Urothelium cell line (cell line): ENCODE measurements around the gene GSTM5.
"Not testable (repeated sequence)": the region's sequence is repeated elsewhere in the genome, so short reads cannot be mapped to it uniquely, and the experiment has no call there.

Source experiments
- DNase-seq: peaks from one replicate; pipeline ENCODE4 v3.0.0; 2011; ENCODE audit warnings: low spot score, mixed read lengths
- FAIRE-seq: peaks from 2 replicates; lab custom pipeline; 2011; peaks lifted over from hg19 to GRCh38; lab: Jason Lieb, UNC

The GSTM5 gene

GRCh38 chr1:109711593-109712320 lies at the start of gene GSTM5:
Gene GSTM5 (plus strand): TSS chr1:109712251. CDS start chr1:109712313, 62 bp downstream.
- not testable (repeated sequence) for FAIRE-seq

DNA sequence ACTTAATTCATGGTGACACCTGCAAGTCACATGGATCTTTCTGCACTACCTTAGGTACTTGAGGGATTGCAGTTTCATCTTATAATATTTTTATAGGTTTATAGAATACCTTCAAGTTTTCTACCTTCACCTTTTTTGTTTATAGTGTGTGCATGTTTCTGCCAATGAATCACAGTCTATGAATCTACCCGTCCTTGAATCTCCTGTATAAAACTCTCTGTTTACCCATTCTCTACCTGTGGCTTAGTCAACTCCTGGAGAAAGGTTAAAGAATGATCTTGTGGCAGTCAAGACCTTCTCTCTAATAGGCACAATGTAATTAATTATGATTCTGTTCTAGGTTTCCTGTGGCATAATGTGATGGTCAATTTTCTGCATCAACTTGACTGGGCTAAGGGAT lies 47.4 kb upstream of the GSTM5 start:
- DNase-seq: no peak
- FAIRE-seq: no peak

More at GRCh38 chr1:109711593-109712320, at the start of gene GSTM5:
- not testable (repeated sequence) for DNase-seq

GRCh38 chr1:109667452-109668122 lies 44.5 kb upstream of the GSTM5 start, which contains the start of gene GSTM2:
Gene GSTM2 (plus strand): TSS chr1:109668057. CDS start chr1:109668116, 59 bp downstream.
- FAIRE-seq (no peak), DNase-seq (no peak)

GRCh38 chr1:109668123-109668775 lies 43.8 kb upstream of the GSTM5 start:
- DNase-seq: no peak
- FAIRE-seq: no peak

GRCh38 chr1:109669246-109669948 lies 42.7 kb upstream of the GSTM5 start:
- FAIRE-seq (no peak), DNase-seq (no peak)

DNA sequence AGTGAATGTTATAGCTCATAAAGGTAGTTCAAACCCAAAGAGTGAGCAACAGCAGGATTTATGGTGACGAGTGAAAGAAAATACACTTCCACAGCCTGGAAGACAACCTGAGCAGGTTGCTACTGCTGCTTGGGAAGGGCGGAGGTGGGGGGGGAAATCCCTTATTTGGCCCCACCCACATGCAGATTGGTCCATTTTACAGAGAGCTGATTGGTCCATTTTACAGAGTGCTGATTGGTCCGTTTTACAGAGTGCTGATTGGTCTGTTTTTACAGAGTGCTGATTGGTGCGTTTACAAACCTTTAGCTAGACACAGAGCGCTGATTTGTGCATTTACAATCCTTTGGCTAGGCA lies 42.1 kb upstream of the GSTM5 start:
- not testable (repeated sequence) for FAIRE-seq, DNase-seq

DNA sequence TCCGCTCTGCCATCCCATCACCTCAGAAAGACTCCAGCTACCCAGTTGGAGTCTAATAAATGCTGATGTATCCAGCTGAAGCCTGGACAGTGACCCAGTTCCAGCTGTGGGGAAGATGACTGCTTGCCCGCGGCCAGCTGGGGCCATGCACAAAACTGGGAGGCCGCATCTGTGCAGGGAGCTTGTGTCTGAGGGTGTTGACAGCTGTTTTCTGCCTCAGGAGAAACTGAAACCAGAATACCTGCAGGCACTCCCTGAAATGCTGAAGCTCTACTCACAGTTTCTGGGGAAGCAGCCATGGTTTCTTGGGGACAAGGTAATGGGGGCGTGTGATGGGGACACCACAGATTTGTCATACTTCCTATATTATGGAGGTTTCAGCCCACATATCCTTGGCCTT lies 41.0 kb upstream of the GSTM5 start:
- no peak for FAIRE-seq

GRCh38 chr1:109673861-109674260 lies 38.2 kb upstream of the GSTM5 start:
- DNase-seq, FAIRE-seq: not testable (repeated sequence)

More for the DNA sequence above, 41.0 kb upstream of the GSTM5 start:
- DNase-seq: no peak

DNA sequence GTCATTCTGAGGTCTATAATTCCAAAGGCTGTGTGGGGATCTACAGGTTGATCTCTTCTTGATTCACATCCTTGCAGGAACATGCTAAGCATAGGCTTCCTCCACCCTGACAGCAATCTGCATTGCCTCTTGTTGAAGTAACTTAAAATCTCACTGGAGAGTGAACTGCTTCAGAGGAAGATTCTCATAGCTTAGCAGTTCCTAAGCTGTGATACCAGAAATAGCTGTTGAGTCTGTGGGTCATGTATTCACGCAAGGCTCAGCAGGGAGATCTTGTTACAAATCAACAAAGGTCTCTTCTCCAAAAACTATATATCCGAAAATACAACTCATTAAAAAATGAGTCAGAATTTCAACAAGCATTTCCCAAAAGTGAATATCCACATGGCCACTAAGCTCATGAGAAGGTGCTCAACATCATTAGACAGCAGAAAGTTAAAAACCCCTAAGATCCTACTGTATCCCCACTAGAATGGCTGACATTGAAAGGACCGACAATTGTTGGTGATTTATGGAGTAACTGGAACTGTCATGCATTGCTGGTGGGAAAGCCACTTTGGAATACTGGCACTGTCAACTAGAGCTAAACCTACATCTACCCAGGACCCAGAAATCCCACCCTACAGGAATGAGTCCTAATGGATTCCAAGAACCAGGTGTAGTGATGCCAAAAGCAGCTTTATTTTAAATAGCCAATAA lies 35.2 kb upstream of the GSTM5 start:
- not testable (repeated sequence) for DNase-seq, FAIRE-seq

DNA sequence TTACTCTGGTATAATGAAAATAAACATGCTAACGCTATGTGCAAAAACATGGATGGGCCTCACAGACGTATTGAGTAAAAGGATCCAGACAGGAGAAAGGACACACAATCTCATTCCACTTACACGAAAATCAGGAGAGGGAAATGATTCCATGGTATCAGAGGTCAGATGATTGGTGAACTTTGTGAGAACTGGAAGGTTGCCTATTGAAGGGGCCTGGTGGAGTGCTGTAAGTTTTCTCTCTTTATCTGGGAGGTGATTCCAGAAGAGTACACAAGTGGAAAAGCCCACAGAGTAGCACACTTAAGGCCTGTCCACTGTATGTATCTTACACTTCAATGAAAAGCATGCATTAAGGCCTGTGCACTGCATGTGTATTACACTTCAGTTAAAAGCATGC lies 34.6 kb upstream of the GSTM5 start:
- DNase-seq: no peak
- FAIRE-seq: no peak

GRCh38 chr1:109678637-109679036 lies 33.4 kb upstream of the GSTM5 start:
- DNase-seq, FAIRE-seq: not testable (repeated sequence)

DNA sequence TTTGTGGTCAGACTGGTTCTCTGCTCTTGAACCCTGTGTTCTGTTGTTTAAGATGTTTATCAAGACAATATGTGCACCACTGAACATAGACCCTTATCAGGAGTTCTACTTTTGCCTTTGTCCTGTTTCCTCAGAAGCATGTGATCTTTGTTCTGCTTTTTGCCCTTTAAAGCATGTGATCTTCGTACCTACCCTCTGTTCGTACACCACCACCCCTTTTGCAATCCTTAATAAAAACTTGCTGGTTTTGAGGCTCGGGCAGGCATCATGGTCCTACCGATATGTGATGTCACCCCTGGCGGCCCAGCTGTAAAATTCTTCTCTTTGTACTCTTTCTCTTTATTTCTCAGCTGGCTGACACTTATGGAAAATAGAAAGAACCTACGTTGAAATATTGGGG lies 27.3 kb upstream of the GSTM5 start:
- not testable (repeated sequence) for FAIRE-seq, DNase-seq

GRCh38 chr1:109685399-109685798 lies 26.7 kb upstream of the GSTM5 start:
- FAIRE-seq: peak; percentile 63
- DNase-seq: not testable (repeated sequence)

DNA sequence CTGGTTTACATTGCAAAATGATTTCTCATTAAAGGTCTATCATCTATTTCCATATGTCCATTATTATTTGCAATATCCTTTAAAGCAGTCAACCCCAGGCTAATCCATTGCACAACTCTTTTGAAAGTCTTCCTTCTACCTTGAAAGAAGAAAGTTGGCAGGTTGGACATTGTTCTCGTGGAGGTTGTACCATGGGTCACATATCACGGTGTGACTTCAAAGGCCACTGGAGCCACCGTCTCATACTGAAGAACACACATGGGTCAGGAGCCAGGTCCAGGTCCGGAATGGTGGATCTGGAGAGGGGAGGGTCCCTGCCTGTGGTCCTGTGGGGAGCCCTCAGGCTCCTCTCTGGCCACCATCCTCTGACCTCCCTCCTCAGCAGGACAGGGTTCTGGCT lies 26.2 kb upstream of the GSTM5 start:
- not testable (repeated sequence) for DNase-seq, FAIRE-seq

GRCh38 chr1:109687109-109687508 lies 24.9 kb upstream of the GSTM5 start:
- DNase-seq: not testable (repeated sequence)

GRCh38 chr1:109687641-109688499 lies 24.2 kb upstream of the GSTM5 start, which contains the start of gene GSTM1:
Gene GSTM1 (plus strand): TSS chr1:109687817. CDS start chr1:109687874, 57 bp downstream.
- FAIRE-seq (no peak), DNase-seq (no peak)

More at GRCh38 chr1:109687109-109687508, 24.9 kb upstream of the GSTM5 start:
- not testable (repeated sequence) for FAIRE-seq

- no peak for DNase-seq
- FAIRE-seq: no peak
Measured at GRCh38 chr1:109689844-109690405, 22.1 kb upstream of the GSTM5 start.

DNA sequence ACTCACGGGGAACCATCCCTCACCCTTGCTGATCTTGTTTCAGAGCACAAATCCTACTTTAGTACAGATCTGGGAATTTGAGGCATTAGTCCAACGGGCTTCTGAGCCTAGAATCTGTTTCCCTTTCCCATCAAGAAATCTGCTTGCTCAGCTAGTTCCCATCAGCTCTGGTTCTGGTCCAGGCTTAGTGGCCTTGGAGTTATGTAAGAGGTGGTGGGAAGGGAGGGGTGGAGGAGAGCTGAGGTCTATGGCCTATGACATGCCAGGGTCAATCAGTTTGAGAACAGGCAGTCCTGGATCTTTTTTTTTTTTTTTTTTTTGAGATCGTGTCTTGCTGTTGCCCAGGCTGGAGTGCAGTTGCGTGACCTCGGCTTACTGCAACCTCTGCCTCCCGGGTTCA lies 20.3 kb upstream of the GSTM5 start:
- DNase-seq (no peak), FAIRE-seq (no peak)

- not testable (repeated sequence) for FAIRE-seq, DNase-seq
Measured at GRCh38 chr1:109694400-109694799, 17.7 kb upstream of the GSTM5 start.
